NB4 (cell line): Measurements from ENCODE around the gene WNK3.

ENCODE experiments used
- DNase-seq: peaks from one replicate; pipeline ENCODE4 v3.0.0; 2010; ENCODE audit warnings: low read depth
- H3K4me3 ChIP-seq: one replicate; pipeline ENCODE4 v1.5.1; 2011; ENCODE audit warnings: mild to moderate bottlenecking, low read depth, low read length, moderate library complexity
- CTCF ChIP-seq: IDR thresholded peaks from one replicate; pipeline ENCODE4 v1.5.1; 2012; ENCODE audit warnings: low read depth, low read length
- MAX ChIP-seq: IDR thresholded peaks from 2 replicates; pipeline ENCODE4 v1.6.1; 2011; ENCODE audit warnings: low read depth, low read length
- MYC ChIP-seq: IDR thresholded peaks from 2 replicates; pipeline ENCODE4 v1.6.1; 2011; ENCODE audit warnings: low read depth, low read length
- POLR2A ChIP-seq: IDR thresholded peaks from 2 replicates; pipeline ENCODE4 v1.6.1; 2011; ENCODE audit warnings: mild to moderate bottlenecking; ENCODE audit not compliant: insufficient read length; ENCODE audit errors: extremely low read depth

WNK3 gene

GRCh38 chrX:54181202-54181953, 176.5 kb downstream of the WNK3 start:
- DNase-seq = peak; percentile 21
- peak overlapping the region; percentile 97 for H3K4me3 ChIP-seq

GRCh38 chrX:54180403-54180802, 177.4 kb downstream of the WNK3 start:
- H3K4me3 ChIP-seq = peak overlapping the region; percentile 97
- TF ChIP-seq POLR2A (no peak), MAX (no peak), MYC (no peak), CTCF (no peak)
- DNase-seq = no peak

More at GRCh38 chrX:54181202-54181953, 176.5 kb downstream of the WNK3 start:
- TF ChIP-seq MAX (no peak), POLR2A (no peak), CTCF (no peak), MYC (no peak)

GRCh38 chrX:54178100-54178940, 179.5 kb downstream of the WNK3 start:
- no peak for DNase-seq
- H3K4me3 ChIP-seq = peak overlapping the region; percentile 97
- TF ChIP-seq POLR2A (no peak), CTCF (no peak), MYC (no peak), MAX (no peak)

GRCh38 chrX:54177306-54177705, 180.5 kb downstream of the WNK3 start:
- no peak for DNase-seq
- no peak for TF ChIP-seq MAX
- H3K4me3 ChIP-seq = no peak overlapping the region

GRCh38 chrX:54173791-54174190, 184.1 kb downstream of the WNK3 start:
- TF ChIP-seq MAX (no peak), MYC (no peak), CTCF (no peak), POLR2A (no peak)
- DNase-seq = no peak
- no peak overlapping the region for H3K4me3 ChIP-seq

- DNase-seq = no peak
- H3K4me3 ChIP-seq = no peak overlapping the region
- TF ChIP-seq MAX = no peak
These were observed 185.4 kb downstream of the WNK3 start for GRCh38 chrX:54172455-54172854.
